A549 (cell line): ENCODE data around the gene KLK12. TPM values are rescaled to one million over a fixed set of nuclear protein-coding genes. Genes with fewer than 3 reads are reported as not detected.

Source experiments
- ATAC-seq, 2 experiments: fragments of 200-7000 bp in 1 of 2; fragments of >200 bp in 1 of 2; cut with Nextera tagmentation in 1 of 2; cut with Tn5 transposase in 1 of 2; 3 replicates each; pipeline versions ENCODE4 v1.8.0 to v1.9.1; 2018 to 2020; ENCODE audit warnings: mild to moderate bottlenecking in 1 of 2, moderate library complexity in 1 of 2
- CTCF ChIA-PET: fragments of 300-600 bp; sonication (Branson Sonifier 250); formaldehyde crosslinking; extraction: SDS; loops from one replicate; lab custom pipeline; 2021; ENCODE audit warnings: antibody characterized with exemption, inconsistent platforms; lab: Yijun Ruan, JAX
- POLR2A ChIA-PET: fragments of 350-600 bp; formaldehyde crosslinking; extraction: SDS; loops from one replicate; lab custom pipeline; 2021; ENCODE audit warnings: antibody characterized with exemption, inconsistent platforms; lab: Yijun Ruan, JAX
- DNase-seq, 2 experiments: peaks; one replicate each; pipeline versions ENCODE4 v3.0.0 to v3.0.0-alpha.2; 2011 to 2016; ENCODE audit warnings: low read depth in 1 of 2, low spot score in 1 of 2
- FAIRE-seq: peaks from 2 replicates; lab custom pipeline; 2011; peaks lifted over from hg19 to GRCh38; lab: Jason Lieb, UNC
- H3K27ac ChIP-seq, 2 experiments: fragments of >200 bp; sonication (Bioruptor Twin); formaldehyde crosslinking; 3 replicates each; pipeline ENCODE4 v1.5.1; 2016 to 2017
- H3K4me1 ChIP-seq: fragments of >200 bp; sonication (Bioruptor Twin); formaldehyde crosslinking; 3 replicates; pipeline ENCODE4 v1.6.1; 2016
- H3K4me2 ChIP-seq: fragments of >200 bp; sonication (Bioruptor Twin); formaldehyde crosslinking; 3 replicates; pipeline ENCODE4 v1.6.1; 2016
- H3K4me3 ChIP-seq: fragments of >200 bp; sonication (Bioruptor Twin); formaldehyde crosslinking; 3 replicates; pipeline ENCODE4 v1.5.1; 2016
- H3K9me3 ChIP-seq: fragments of >200 bp; sonication (Bioruptor Twin); formaldehyde crosslinking; 3 replicates; pipeline ENCODE4 v1.6.1; 2016
- BHLHE40 ChIP-seq: IDR thresholded peaks from 2 replicates; pipeline ENCODE4 v1.6.1; 2012; ENCODE audit warnings: low read depth, low read length, inconsistent platforms
- CBX2 ChIP-seq: fragments of 200-600 bp; sonication (generic); IDR thresholded peaks from 2 replicates; pipeline ENCODE4 v1.6.1; 2016; ENCODE audit warnings: low read depth, mild to moderate bottlenecking, borderline replicate concordance
- CBX8 ChIP-seq: fragments of 200-600 bp; sonication (generic); IDR thresholded peaks from 2 replicates; pipeline ENCODE4 v1.6.1; 2016
- CHD4 ChIP-seq: fragments of 200-600 bp; sonication (generic); IDR thresholded peaks from 2 replicates; pipeline ENCODE4 v1.6.1; 2016; ENCODE audit warnings: antibody characterized with exemption, mild to moderate bottlenecking, borderline replicate concordance
- FOSB ChIP-seq: fragments of 250-450 bp; sonication (Bioruptor Pico); IDR thresholded peaks from 2 replicates; pipeline ENCODE4 v1.5.0; 2020; ENCODE audit warnings: mild to moderate bottlenecking, moderate library complexity
- FOXS1 ChIP-seq: fragments of 250-450 bp; sonication (Bioruptor Pico); IDR thresholded peaks from 2 replicates; pipeline ENCODE4 v1.5.0; 2020; ENCODE audit warnings: mild to moderate bottlenecking, moderate library complexity
- HDAC2 ChIP-seq: fragments of 200-600 bp; sonication (generic); IDR thresholded peaks from 2 replicates; pipeline ENCODE4 v1.6.1; 2016
- HOXB5 ChIP-seq: fragments of 250-450 bp; sonication (Bioruptor Pico); IDR thresholded peaks from 2 replicates; pipeline ENCODE4 v1.5.0; 2020; ENCODE audit warnings: mild to moderate bottlenecking, moderate library complexity
- JUNB ChIP-seq: fragments of >200 bp; sonication (Bioruptor Twin); formaldehyde crosslinking; IDR thresholded peaks from 2 replicates; pipeline ENCODE4 v1.6.1; 2016
- MYC ChIP-seq: IDR thresholded peaks from 2 replicates; pipeline ENCODE4 v1.6.1; 2012; ENCODE audit warnings: mild to moderate bottlenecking, inconsistent platforms, low read length, improper control_type of control experiment, borderline replicate concordance
- NR3C1 ChIP-seq: fragments of >200 bp; sonication (Bioruptor Twin); formaldehyde crosslinking; IDR thresholded peaks from 3 replicates; pipeline ENCODE4 v1.6.1; 2017
- RAD21 ChIP-seq, 2 experiments: fragments of >200 bp in 1 of 2; sonication (Bioruptor Twin) in 1 of 2; formaldehyde crosslinking in 1 of 2; IDR thresholded peaks in 1 of 2; conservative IDR thresholded peaks in 1 of 2; 2 replicates in 1 of 2; 3 replicates in 1 of 2; pipeline ENCODE4 v1.6.1; 2012 to 2018; ENCODE audit warnings: inconsistent platforms in 1 of 2
- RARB ChIP-seq: fragments of 250-450 bp; sonication (Bioruptor Pico); IDR thresholded peaks from 2 replicates; pipeline ENCODE4 v1.8.0; 2021; ENCODE audit warnings: mild to moderate bottlenecking, moderate library complexity
- RFX5 ChIP-seq: fragments of 450-650 bp; IDR thresholded peaks from 2 replicates; pipeline ENCODE4 v1.7.1; 2014; ENCODE audit warnings: antibody characterized with exemption, mild to moderate bottlenecking, moderate library complexity
- RNF2 ChIP-seq: fragments of 200-600 bp; sonication (generic); IDR thresholded peaks from 2 replicates; pipeline ENCODE4 v1.6.1; 2016; ENCODE audit warnings: low read depth, mild to moderate bottlenecking, antibody characterized with exemption, moderate library complexity, borderline replicate concordance
- SMC3 ChIP-seq: fragments of >200 bp; sonication (Bioruptor Twin); formaldehyde crosslinking; IDR thresholded peaks from 3 replicates; pipeline ENCODE4 v1.6.1; 2018; ENCODE audit warnings: inconsistent platforms
- SREBF2 ChIP-seq: fragments of 450-650 bp; IDR thresholded peaks from 2 replicates; pipeline ENCODE4 v1.6.1; 2014; ENCODE audit warnings: mild to moderate bottlenecking, moderate library complexity
- ZC3H11A ChIP-seq: fragments of 450-650 bp; IDR thresholded peaks from 2 replicates; pipeline ENCODE4 v1.6.1; 2014; ENCODE audit warnings: antibody characterized with exemption, mild to moderate bottlenecking
- ZNF302 ChIP-seq: fragments of 250-450 bp; sonication (Bioruptor Pico); IDR thresholded peaks from 2 replicates; pipeline ENCODE4 v1.9.0; 2021; ENCODE audit warnings: inconsistent platforms, mild to moderate bottlenecking, moderate library complexity
- WGBS: methylation state at CpG from one replicate; pipeline ENCODE4 v1.1.6; 2017; ENCODE audit errors: missing lambda C conversion rate; 5-methylcytosine and 5-hydroxymethylcytosine counted together
- polyA plus RNA-seq, 4 experiments: library from polyadenylated mRNA; depleted of rRNA in 3 of 4; stranded (reverse); fragments of >200 nt; fragmentation: RNase III in 1 of 4; extraction: RNeasy Plus Mini Kit Qiagen cat#74134 plus additional on column Dnase treatment in 1 of 4; gene quantifications; 2 replicates in 3 of 4; 3 replicates in 1 of 4; pipeline ENCODE4 v1.2.3, GENCODE V29; 2011 to 2017
- TF ChIP-seq, protein P1 (sequence below): fragments of >200 bp; sonication (Bioruptor Twin); formaldehyde crosslinking; IDR thresholded peaks from 3 replicates; pipeline ENCODE4 v1.5.1; 2016
- TF ChIP-seq, protein P2 (sequence below): fragments of >200 bp; sonication (Bioruptor Twin); formaldehyde crosslinking; IDR thresholded peaks from 3 replicates; pipeline ENCODE4 v1.6.1; 2016
- TF ChIP-seq, protein P3 (sequence below): fragments of >200 bp; sonication (Bioruptor Twin); formaldehyde crosslinking; IDR thresholded peaks from 2 replicates; pipeline ENCODE4 v1.6.1; 2016
- TF ChIP-seq, protein P4 (sequence below): fragments of 250-450 bp; sonication (Bioruptor Pico); IDR thresholded peaks from 2 replicates; pipeline ENCODE4 v1.5.0; 2020; ENCODE audit warnings: low read depth, mild to moderate bottlenecking, moderate library complexity
- TF ChIP-seq, protein P5 (sequence below): fragments of 450-650 bp; IDR thresholded peaks from 2 replicates; pipeline ENCODE4 v1.6.1; 2014; ENCODE audit warnings: antibody characterized with exemption

The KLK12 gene
- polyA plus RNA-seq, 2 of the 4 experiments (the other 2 are of a cell fraction): not detected

DNA sequence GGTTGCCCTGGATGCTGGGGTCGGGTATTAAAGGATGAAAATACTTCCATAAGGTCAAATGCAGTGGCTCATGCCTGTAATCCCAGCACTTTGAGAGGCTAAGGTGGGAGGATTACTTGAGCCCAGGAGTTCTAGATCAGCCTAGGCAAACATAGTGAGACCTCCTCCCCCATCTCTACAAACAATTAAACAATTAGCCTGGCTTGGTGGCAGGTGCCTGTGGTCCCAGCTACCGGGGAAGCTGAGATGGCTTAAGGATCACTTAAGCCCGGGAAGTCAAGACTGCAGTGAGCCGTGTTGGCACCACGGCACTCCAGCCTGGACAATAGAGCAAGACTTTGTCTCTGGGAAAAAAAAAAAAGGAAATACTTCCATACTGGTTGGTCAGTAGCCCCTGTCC, 9.9 kb downstream of the KLK12 start:
- Histone ChIP-seq H3K4me2 (no peak overlapping the region), H3K4me3 (no peak overlapping the region), H3K4me1 (no peaks in the 10 kb centered on the region)
- ATAC-seq (no peak), FAIRE-seq (no peak)
- 16% methylated on average over 5 of the region's 5 CpGs for WGBS
- TF ChIP-seq, protein P1, sequence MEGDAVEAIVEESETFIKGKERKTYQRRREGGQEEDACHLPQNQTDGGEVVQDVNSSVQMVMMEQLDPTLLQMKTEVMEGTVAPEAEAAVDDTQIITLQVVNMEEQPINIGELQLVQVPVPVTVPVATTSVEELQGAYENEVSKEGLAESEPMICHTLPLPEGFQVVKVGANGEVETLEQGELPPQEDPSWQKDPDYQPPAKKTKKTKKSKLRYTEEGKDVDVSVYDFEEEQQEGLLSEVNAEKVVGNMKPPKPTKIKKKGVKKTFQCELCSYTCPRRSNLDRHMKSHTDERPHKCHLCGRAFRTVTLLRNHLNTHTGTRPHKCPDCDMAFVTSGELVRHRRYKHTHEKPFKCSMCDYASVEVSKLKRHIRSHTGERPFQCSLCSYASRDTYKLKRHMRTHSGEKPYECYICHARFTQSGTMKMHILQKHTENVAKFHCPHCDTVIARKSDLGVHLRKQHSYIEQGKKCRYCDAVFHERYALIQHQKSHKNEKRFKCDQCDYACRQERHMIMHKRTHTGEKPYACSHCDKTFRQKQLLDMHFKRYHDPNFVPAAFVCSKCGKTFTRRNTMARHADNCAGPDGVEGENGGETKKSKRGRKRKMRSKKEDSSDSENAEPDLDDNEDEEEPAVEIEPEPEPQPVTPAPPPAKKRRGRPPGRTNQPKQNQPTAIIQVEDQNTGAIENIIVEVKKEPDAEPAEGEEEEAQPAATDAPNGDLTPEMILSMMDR: no peak
- TF ChIP-seq SMC3 (no peak), JUNB (no peak), ZC3H11A (no peak), NR3C1 (no peak), RAD21 (conservative IDR thresholded peaks at IDR 0.05 in 1 of 2, IDR thresholded peaks at IDR 0.05 in 1 of 2) (no peak), CBX2 (no peak), MYC (no peak)
- TF ChIP-seq, protein P2, sequence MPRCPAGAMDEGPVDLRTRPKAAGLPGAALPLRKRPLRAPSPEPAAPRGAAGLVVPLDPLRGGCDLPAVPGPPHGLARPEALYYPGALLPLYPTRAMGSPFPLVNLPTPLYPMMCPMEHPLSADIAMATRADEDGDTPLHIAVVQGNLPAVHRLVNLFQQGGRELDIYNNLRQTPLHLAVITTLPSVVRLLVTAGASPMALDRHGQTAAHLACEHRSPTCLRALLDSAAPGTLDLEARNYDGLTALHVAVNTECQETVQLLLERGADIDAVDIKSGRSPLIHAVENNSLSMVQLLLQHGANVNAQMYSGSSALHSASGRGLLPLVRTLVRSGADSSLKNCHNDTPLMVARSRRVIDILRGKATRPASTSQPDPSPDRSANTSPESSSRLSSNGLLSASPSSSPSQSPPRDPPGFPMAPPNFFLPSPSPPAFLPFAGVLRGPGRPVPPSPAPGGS: no peak
- TF ChIP-seq, protein P3, sequence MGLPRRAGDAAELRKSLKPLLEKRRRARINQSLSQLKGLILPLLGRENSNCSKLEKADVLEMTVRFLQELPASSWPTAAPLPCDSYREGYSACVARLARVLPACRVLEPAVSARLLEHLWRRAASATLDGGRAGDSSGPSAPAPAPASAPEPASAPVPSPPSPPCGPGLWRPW: no peak
- TF ChIP-seq, protein P4, sequence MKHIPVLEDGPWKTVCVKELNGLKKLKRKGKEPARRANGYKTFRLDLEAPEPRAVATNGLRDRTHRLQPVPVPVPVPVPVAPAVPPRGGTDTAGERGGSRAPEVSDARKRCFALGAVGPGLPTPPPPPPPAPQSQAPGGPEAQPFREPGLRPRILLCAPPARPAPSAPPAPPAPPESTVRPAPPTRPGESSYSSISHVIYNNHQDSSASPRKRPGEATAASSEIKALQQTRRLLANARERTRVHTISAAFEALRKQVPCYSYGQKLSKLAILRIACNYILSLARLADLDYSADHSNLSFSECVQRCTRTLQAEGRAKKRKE (CRISPR knock-in tag): no peak
- TF ChIP-seq, all 56 proteins: peak for 0
- H3K27ac ChIP-seq: no peak overlapping the region
- DNase-seq: no peak
- ChIA-PET CTCF (interaction anchor here (0.7 to 2.1 kb wide), 3 partner anchors 8 to 284 kb away, joined by 3 to 8 read pairs (median 8); no protein-coding TSS in a partner anchor), POLR2A (no interaction called here)
- no peaks in the 10 kb centered on the region for H3K9me3 ChIP-seq

DNA sequence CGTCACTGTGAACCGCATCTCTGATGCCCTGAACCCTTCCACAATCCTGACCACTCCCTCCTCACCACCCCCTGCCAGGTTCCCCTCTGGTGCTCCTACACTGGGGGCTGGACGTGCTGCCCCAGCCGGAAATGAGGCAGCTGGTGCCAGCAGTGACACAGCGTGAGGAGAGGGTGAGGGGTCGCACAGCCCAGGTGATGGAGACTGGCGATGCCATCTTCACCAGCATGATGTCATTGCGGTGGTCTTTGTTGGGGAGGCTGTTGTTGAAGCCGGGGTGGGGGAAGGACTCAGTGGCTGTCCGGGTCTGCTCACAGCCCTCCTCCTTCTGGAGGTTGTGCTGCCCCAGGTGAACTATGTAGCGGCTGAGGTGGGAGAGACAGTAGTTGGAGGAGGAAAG, 10.9 kb downstream of the KLK12 start:
- Histone ChIP-seq H3K4me3 (no peak overlapping the region), H3K9me3 (no peaks in the 10 kb centered on the region), H3K27ac (no peak overlapping the region), H3K4me2 (no peak overlapping the region), H3K4me1 (peaks cover 7% of the 10 kb centered on the region)
- DNase-seq (no peak), ATAC-seq (no peak), FAIRE-seq (no peak)
- WGBS: 32% methylated on average over 11 of the region's 11 CpGs
- ChIA-PET CTCF (interaction anchor here (0.7 to 8.8 kb wide), 5 partner anchors 10 to 145 kb away, joined by 3 to 147 read pairs (median 4); partner anchors contain the start of gene KLK12), POLR2A (no interaction called here)
- no peak for TF ChIP-seq SREBF2
- TF ChIP-seq FOSB (CRISPR knock-in tag): no peak
- TF ChIP-seq, protein P5, sequence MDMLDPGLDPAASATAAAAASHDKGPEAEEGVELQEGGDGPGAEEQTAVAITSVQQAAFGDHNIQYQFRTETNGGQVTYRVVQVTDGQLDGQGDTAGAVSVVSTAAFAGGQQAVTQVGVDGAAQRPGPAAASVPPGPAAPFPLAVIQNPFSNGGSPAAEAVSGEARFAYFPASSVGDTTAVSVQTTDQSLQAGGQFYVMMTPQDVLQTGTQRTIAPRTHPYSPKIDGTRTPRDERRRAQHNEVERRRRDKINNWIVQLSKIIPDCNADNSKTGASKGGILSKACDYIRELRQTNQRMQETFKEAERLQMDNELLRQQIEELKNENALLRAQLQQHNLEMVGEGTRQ: no peak
- TF ChIP-seq ZNF302 (CRISPR knock-in tag): no peak
- no peak for TF ChIP-seq RFX5
- no peak for TF ChIP-seq RNF2
- no peak for TF ChIP-seq CHD4
- no peak for TF ChIP-seq BHLHE40
- no peak for TF ChIP-seq HDAC2
- TF ChIP-seq, protein P2: no peak
- TF ChIP-seq FOXS1 (CRISPR knock-in tag): no peak
- TF ChIP-seq, protein P3: no peak
- TF ChIP-seq RARB (CRISPR knock-in tag): no peak
- TF ChIP-seq, protein P4 (CRISPR knock-in tag): no peak
- TF ChIP-seq JUNB: no peak
- no peak for TF ChIP-seq CBX8
- TF ChIP-seq HOXB5 (CRISPR knock-in tag): no peak
